MM.1S (cell line): ENCODE results near the gene GJA10.

Experiments used
- EZH2 ChIP-seq: fragments of 300-600 bp; sonication (generic); optimal IDR thresholded peaks from 2 replicates; pipeline ENCODE3; 2017; ENCODE audit warnings: low read depth, mild to moderate bottlenecking, antibody characterized with exemption, low read length, mixed read lengths
- TF ChIP-seq, protein P1 (sequence below): fragments of 300-600 bp; sonication (generic); IDR thresholded peaks from 2 replicates; pipeline ENCODE4 v1.5.1; 2016; ENCODE audit warnings: antibody characterized with exemption, low read length, mixed read lengths

DNA sequence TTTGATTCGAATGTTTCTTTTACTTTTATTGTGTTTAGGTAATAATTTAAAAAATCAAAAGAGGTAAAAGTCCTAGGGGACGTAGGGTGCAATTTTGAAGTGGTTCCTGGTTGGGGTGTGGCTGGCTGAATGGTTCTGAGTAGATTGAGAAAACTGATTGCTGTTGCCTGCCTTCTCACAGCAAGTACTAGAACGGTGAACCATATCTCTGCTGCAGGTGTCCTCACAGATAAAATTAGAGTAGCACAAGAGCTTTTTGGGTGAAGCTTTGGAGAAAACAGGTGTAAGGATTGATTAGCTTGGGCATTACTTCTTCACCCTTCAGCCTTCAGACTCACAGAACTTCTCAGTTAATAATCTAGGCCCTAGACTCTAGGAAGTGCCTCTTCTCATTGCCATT, 19.8 kb upstream of the GJA10 start:
- TF ChIP-seq, protein P1, sequence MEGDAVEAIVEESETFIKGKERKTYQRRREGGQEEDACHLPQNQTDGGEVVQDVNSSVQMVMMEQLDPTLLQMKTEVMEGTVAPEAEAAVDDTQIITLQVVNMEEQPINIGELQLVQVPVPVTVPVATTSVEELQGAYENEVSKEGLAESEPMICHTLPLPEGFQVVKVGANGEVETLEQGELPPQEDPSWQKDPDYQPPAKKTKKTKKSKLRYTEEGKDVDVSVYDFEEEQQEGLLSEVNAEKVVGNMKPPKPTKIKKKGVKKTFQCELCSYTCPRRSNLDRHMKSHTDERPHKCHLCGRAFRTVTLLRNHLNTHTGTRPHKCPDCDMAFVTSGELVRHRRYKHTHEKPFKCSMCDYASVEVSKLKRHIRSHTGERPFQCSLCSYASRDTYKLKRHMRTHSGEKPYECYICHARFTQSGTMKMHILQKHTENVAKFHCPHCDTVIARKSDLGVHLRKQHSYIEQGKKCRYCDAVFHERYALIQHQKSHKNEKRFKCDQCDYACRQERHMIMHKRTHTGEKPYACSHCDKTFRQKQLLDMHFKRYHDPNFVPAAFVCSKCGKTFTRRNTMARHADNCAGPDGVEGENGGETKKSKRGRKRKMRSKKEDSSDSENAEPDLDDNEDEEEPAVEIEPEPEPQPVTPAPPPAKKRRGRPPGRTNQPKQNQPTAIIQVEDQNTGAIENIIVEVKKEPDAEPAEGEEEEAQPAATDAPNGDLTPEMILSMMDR, result no peak
- TF ChIP-seq EZH2, result no peak
